Measurements from ENCODE around the gene RABL6.

Gene RABL6

GRCh38 chr9:136844761-136845464 is 37.2 kb downstream of the RABL6 start:
- in situ Hi-C loops (cut with MboI; ENCODE audit: low sequenced_read_pairs) = no loop called here

- in situ Hi-C loops (cut with MboI; ENCODE audit: low sequenced_read_pairs) = no loop called here
These were observed 37.9 kb downstream of the RABL6 start for GRCh38 chr9:136845465-136846260.

GRCh38 chr9:136846376-136847087 is 38.8 kb downstream of the RABL6 start:
- in situ Hi-C loops (cut with MboI; ENCODE audit: low sequenced_read_pairs) = no loop called here

GRCh38 chr9:136847088-136847825 is 39.5 kb downstream of the RABL6 start:
- in situ Hi-C loops (cut with MboI; ENCODE audit: low sequenced_read_pairs) = no loop called here

- in situ Hi-C loops (cut with MboI; ENCODE audit: low sequenced_read_pairs) = no loop called here
These were observed 40.2 kb downstream of the RABL6 start for GRCh38 chr9:136847826-136848392.

GRCh38 chr9:136848393-136849037 is 40.8 kb downstream of the RABL6 start:
- in situ Hi-C loops (cut with MboI; ENCODE audit: low sequenced_read_pairs) = no loop called here

- in situ Hi-C loops (cut with MboI; ENCODE audit: low sequenced_read_pairs) = no loop called here
These were observed 41.6 kb downstream of the RABL6 start, which contains the start of gene PHPT1 for GRCh38 chr9:136849038-136849959. PHPT1 (plus strand) TSS chr9:136849409; CDS start chr9:136849431, 22 bp downstream.

- in situ Hi-C loops (cut with MboI; ENCODE audit: low sequenced_read_pairs) = no loop called here
These were observed 42.5 kb downstream of the RABL6 start for GRCh38 chr9:136849960-136850865.

GRCh38 chr9:136850866-136851775 is 43.4 kb downstream of the RABL6 start:
- in situ Hi-C loops (cut with MboI; ENCODE audit: low sequenced_read_pairs) = no loop called here

GRCh38 chr9:136851941-136852663 is 44.4 kb downstream of the RABL6 start, which contains the start of gene MAMDC4:
MAMDC4 (plus strand) TSS chr9:136852346; CDS start chr9:136852417, 71 bp downstream.
- in situ Hi-C loops (cut with MboI; ENCODE audit: low sequenced_read_pairs) = no loop called here

- in situ Hi-C loops (cut with MboI; ENCODE audit: low sequenced_read_pairs) = no loop called here
These were observed 45.2 kb downstream of the RABL6 start for GRCh38 chr9:136852664-136853595.

- in situ Hi-C loops (cut with MboI; ENCODE audit: low sequenced_read_pairs) = no loop called here
These were observed 45.9 kb downstream of the RABL6 start for GRCh38 chr9:136853596-136854112.

- in situ Hi-C loops (cut with MboI; ENCODE audit: low sequenced_read_pairs) = no loop called here
These were observed 46.5 kb downstream of the RABL6 start for GRCh38 chr9:136854113-136854841.

- in situ Hi-C loops (cut with MboI; ENCODE audit: low sequenced_read_pairs) = no loop called here
These were observed 47.2 kb downstream of the RABL6 start for GRCh38 chr9:136854842-136855460.

All from HL-60/S4 (cell line).